ENCODE results near the gene DNAAF8.

GRCh38 chr16:4772351-4772750 is 38.0 kb downstream of the DNAAF8 start:
- TF ChIP-seq POLR2A (IDR thresholded peaks at IDR 0.05): no peak
- TF ChIP-seq CTCF (IDR thresholded peaks at IDR 0.05): no peak
